Panc1 (cell line): ENCODE measurements around the gene GNG7. TPM values are rescaled to one million over a fixed set of nuclear protein-coding genes. Genes with fewer than 3 reads are reported as not detected.
A peak's percentile ranks its signal among the peaks of the same experiment; 100 is the strongest.
"Not testable (repeated sequence)": the region's sequence is repeated elsewhere in the genome, so short reads cannot be mapped to it uniquely, and the experiment has no call there.

Experiments used
- ATAC-seq: fragments of 200-7000 bp; cut with Tn5 transposase; 2 replicates; pipeline ENCODE4 v1.9.1; 2020; ENCODE audit warnings: mild to moderate bottlenecking, moderate library complexity
- BruUV-seq: library from RNA; stranded (reverse); fragments of 400-500 nt; replicated peaks from 2 replicates; lab custom pipeline; 2021; lab: Mats Ljungman, UMichigan
- CTCF ChIA-PET: fragments of 300-600 bp; sonication (Branson Sonifier 250); formaldehyde crosslinking; loops from one replicate; lab custom pipeline; 2022; ENCODE audit warnings: antibody characterized with exemption; lab: Charles Lee
- POLR2A ChIA-PET: fragments of 300-600 bp; sonication (Branson Sonifier 250); formaldehyde crosslinking; loops from one replicate; lab custom pipeline; 2022; ENCODE audit warnings: antibody characterized with exemption; lab: Charles Lee
- DNase-seq: peaks from one replicate; pipeline ENCODE4 v3.0.0-alpha.2; 2010; ENCODE audit warnings: low read depth, low spot score
- H3K27ac ChIP-seq: 2 replicates; pipeline ENCODE4 v1.5.1; 2011; ENCODE audit warnings: mild to moderate bottlenecking, low read length, inconsistent platforms
- H3K27me3 ChIP-seq: fragments of 200-500 bp; sonication (Bioruptor generic); 2 replicates; pipeline ENCODE4 v1.6.0; 2014; ENCODE audit warnings: low read length, inconsistent platforms; ENCODE audit not compliant: control insufficient read depth, insufficient read depth
- H3K36me3 ChIP-seq: fragments of 200-500 bp; sonication (Bioruptor generic); 2 replicates; pipeline ENCODE4 v1.5.1; 2014; ENCODE audit warnings: inconsistent platforms, mild to moderate bottlenecking, low read length, moderate library complexity; ENCODE audit not compliant: control insufficient read depth, insufficient read depth
- H3K4me1 ChIP-seq: 2 replicates; pipeline ENCODE4 v1.5.1; 2011; ENCODE audit warnings: inconsistent platforms, mild to moderate bottlenecking, low read length, moderate library complexity; ENCODE audit not compliant: control insufficient read depth, insufficient read depth
- H3K4me3 ChIP-seq, 2 experiments: 2 replicates each; pipeline ENCODE4 v1.5.1; 2011 to 2012; ENCODE audit warnings: low read depth in 2 of 2, low read length in 2 of 2, mild to moderate bottlenecking in 2 of 2, inconsistent platforms in 1 of 2, moderate library complexity in 1 of 2
- H3K9me3 ChIP-seq: fragments of 200-500 bp; sonication (Bioruptor generic); 2 replicates; pipeline ENCODE4 v1.5.1; 2014; ENCODE audit warnings: low read depth, mild to moderate bottlenecking, inconsistent platforms, low read length, moderate library complexity; ENCODE audit not compliant: control insufficient read depth, insufficient read depth
- CTCF ChIP-seq: fragments of 450-650 bp; IDR thresholded peaks from 2 replicates; pipeline ENCODE4 v1.5.1; 2017; ENCODE audit warnings: mild to moderate bottlenecking
- POLR2AphosphoS5 ChIP-seq: IDR thresholded peaks from 2 replicates; pipeline ENCODE4 v1.6.1; 2012; ENCODE audit warnings: mild to moderate bottlenecking, low read depth, low read length, moderate library complexity
- REST ChIP-seq, 2 experiments: IDR thresholded peaks; 2 replicates each; pipeline ENCODE4 v1.6.1; 2011 to 2012; ENCODE audit warnings: low read depth in 2 of 2, control low read depth in 1 of 2, low read length in 1 of 2, mild to moderate bottlenecking in 1 of 2, moderate library complexity in 1 of 2; ENCODE audit not compliant: insufficient read depth in 1 of 2
- SIN3A ChIP-seq: IDR thresholded peaks from 2 replicates; pipeline ENCODE4 v1.6.1; 2012; ENCODE audit warnings: low read depth, mild to moderate bottlenecking, low read length, moderate library complexity, borderline replicate concordance; ENCODE audit not compliant: insufficient read depth
- TCF7L2 ChIP-seq: IDR thresholded peaks from 2 replicates; pipeline ENCODE4 v1.6.1; 2011; ENCODE audit warnings: mild to moderate bottlenecking, low read depth, low read length, inconsistent platforms
- in situ Hi-C: cut with HindIII; loops from 2 replicates; pipeline ENCODE4 v1.10.0; 2016; ENCODE audit warnings: low sequenced_read_pairs, low pct_unique_long_range_greater_than_20kb
- intact Hi-C: fragments of 100-400 bp; cut with micrococcal nuclease; formaldehyde crosslinking; loops from one replicate; pipeline ENCODE4 v1.10.0; 2022; ENCODE audit not compliant: unreplicated experiment
- total RNA-seq: library from RNA; stranded (reverse); gene quantifications from one replicate; pipeline ENCODE4 v1.2.1, GENCODE V29; 2021; ENCODE audit not compliant: unreplicated experiment

GNG7 gene
- total RNA-seq, 1 experiment from 2014 or later: 0.74 TPM

GRCh38 chr19:2580396-2580795 lies 122.1 kb downstream of the GNG7 start:
- ATAC-seq, intact Hi-C loops, H3K27me3 ChIP-seq, H3K4me3 ChIP-seq, POLR2A ChIA-PET, H3K9me3 ChIP-seq, DNase-seq, H3K36me3 ChIP-seq, BruUV-seq, in situ Hi-C loops: not testable (repeated sequence)
- Histone ChIP-seq H3K4me1 (peaks cover 21% of the 10 kb centered on the region), H3K27ac (peak overlapping the region; percentile 95; the same call in 1 of the 2 replicates)
- CTCF ChIA-PET: interaction anchor here (0.7 kb wide), 1 partner anchor 31 kb away, joined by 4 read pairs; no protein-coding TSS in a partner anchor

- H3K4me3 ChIP-seq: peak overlapping the region; percentile 40 to 49
- CTCF ChIA-PET: interaction anchor here (0.5 to 1.5 kb wide), 7 partner anchors 19 to 186 kb away, joined by 3 to 6 read pairs (median 4); partner anchors contain the start of gene GADD45B
- intact Hi-C loops: no loop called here
- POLR2A ChIA-PET: no interaction called here
- ATAC-seq (no peak), DNase-seq (no peak)
- H3K4me1 ChIP-seq: peaks cover 21% of the 10 kb centered on the region
- TF ChIP-seq REST (IDR thresholded peaks at IDR 0.05; ENCODE audit: insufficient read depth in 1 of 2, low read depth in 2 of 2, low read length in 1 of 2): no peak
- no peak for TF ChIP-seq SIN3A
- peak; percentile 34 for TF ChIP-seq CTCF
- no peak for TF ChIP-seq TCF7L2
- no peak for TF ChIP-seq POLR2AphosphoS5
- 0 out of 2 replicates have a peak, but pooled peaks cover 2% of the 10 kb centered on the region for H3K9me3 ChIP-seq
- in situ Hi-C loops: no loop called here
- no peaks in the 10 kb centered on the region for H3K27me3 ChIP-seq
- H3K36me3 ChIP-seq: no peaks in the 10 kb centered on the region
- H3K27ac ChIP-seq: peak overlapping the region; percentile 95
- no TSS peak for BruUV-seq
Observed at GRCh38 chr19:2579678-2580280, 122.7 kb downstream of the GNG7 start.
